HL-60 (cell line): ENCODE data around the gene ATP8B3.

ENCODE experiments used
- GABPA ChIP-seq: IDR thresholded peaks from 2 replicates; pipeline ENCODE4 v1.6.1; 2012; ENCODE audit warnings: low read depth
- POLR2AphosphoS5 ChIP-seq: IDR thresholded peaks from 2 replicates; pipeline ENCODE4 v1.6.1; 2012; ENCODE audit warnings: low read depth
- REST ChIP-seq: IDR thresholded peaks from 2 replicates; pipeline ENCODE4 v1.6.1; 2012; ENCODE audit warnings: low read depth; ENCODE audit not compliant: insufficient replicate concordance
- SPI1 ChIP-seq: IDR thresholded peaks from 2 replicates; pipeline ENCODE4 v1.6.1; 2012; ENCODE audit warnings: low read depth, mild to moderate bottlenecking, borderline replicate concordance
- TF ChIP-seq, protein P1 (sequence below): IDR thresholded peaks from one replicate; pipeline ENCODE4 v1.5.1; 2011; ENCODE audit warnings: low read length, control low read depth, inconsistent platforms; ENCODE audit not compliant: insufficient read depth

DNA sequence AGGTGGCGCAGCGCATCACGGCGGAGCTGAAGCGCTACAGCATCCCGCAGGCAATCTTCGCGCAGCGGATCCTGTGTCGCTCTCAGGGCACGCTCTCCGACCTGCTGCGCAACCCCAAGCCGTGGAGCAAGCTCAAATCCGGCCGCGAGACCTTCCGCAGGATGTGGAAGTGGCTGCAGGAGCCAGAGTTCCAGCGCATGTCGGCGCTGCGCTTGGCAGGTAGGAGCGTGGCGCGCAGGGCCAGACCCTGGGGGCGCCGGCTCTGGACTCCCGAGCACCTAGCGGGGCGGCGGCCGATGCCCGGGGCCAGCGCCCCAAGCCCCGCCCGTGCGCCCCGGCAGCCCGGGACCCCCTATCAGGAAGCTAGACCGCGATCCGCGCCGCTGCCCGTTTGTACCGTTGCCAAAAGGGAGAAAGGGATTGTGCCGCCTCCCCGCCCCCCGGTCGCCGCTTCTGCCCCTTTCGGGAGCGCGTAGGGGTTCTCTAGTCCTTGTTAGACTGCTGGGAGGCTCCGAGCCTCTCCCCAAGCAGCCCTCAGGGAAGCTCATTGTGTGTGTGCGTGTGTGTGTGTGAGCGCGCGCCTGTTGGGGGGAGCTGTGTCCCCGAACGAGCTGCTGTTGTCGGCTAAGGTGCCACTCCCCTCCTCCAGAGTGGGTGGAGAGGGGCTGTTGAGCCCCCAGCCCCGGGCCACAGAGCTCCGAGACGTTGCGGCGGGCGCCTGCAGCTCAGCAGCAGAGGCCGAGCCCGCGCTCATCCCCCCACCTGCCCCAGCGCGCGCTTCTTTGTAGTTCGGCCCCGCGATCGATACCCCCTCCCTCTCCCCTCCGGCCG lies 57.2 kb downstream of the ATP8B3 start:
- TF ChIP-seq, protein P1, sequence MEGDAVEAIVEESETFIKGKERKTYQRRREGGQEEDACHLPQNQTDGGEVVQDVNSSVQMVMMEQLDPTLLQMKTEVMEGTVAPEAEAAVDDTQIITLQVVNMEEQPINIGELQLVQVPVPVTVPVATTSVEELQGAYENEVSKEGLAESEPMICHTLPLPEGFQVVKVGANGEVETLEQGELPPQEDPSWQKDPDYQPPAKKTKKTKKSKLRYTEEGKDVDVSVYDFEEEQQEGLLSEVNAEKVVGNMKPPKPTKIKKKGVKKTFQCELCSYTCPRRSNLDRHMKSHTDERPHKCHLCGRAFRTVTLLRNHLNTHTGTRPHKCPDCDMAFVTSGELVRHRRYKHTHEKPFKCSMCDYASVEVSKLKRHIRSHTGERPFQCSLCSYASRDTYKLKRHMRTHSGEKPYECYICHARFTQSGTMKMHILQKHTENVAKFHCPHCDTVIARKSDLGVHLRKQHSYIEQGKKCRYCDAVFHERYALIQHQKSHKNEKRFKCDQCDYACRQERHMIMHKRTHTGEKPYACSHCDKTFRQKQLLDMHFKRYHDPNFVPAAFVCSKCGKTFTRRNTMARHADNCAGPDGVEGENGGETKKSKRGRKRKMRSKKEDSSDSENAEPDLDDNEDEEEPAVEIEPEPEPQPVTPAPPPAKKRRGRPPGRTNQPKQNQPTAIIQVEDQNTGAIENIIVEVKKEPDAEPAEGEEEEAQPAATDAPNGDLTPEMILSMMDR, result no peak
- TF ChIP-seq POLR2AphosphoS5 (no peak), GABPA (no peak), REST (no peak), SPI1 (no peak)
